HG03378 (cell line): ENCODE measurements around the gene TMIGD1.

ENCODE experiments used
- ATAC-seq: cut with Tn5 transposase; IDR thresholded peaks from one replicate; pipeline ENCODE4 v1.9.1; 2021; ENCODE audit warnings: mild to moderate bottlenecking, moderate library complexity; ENCODE audit not compliant: unreplicated experiment

The TMIGD1 gene

GRCh38 chr17:30336369-30337171 lies 2.7 kb upstream of the TMIGD1 start:
- ATAC-seq = no peak

- ATAC-seq = no peak
Observed at GRCh38 chr17:30334421-30334820, 564 bp upstream of the TMIGD1 start.

- ATAC-seq = peak; percentile 55
Observed at GRCh38 chr17:30332057-30332542, 1.8 kb downstream of the TMIGD1 start.

- ATAC-seq = no peak
Observed at GRCh38 chr17:30326809-30327208, 7.0 kb downstream of the TMIGD1 start.

- no peak for ATAC-seq
Observed at GRCh38 chr17:30324723-30325122, 9.1 kb downstream of the TMIGD1 start.

- ATAC-seq = no peak
Observed at GRCh38 chr17:30323895-30324319, 9.9 kb downstream of the TMIGD1 start.

GRCh38 chr17:30323262-30323894 lies 10.5 kb downstream of the TMIGD1 start:
- no peak for ATAC-seq

GRCh38 chr17:30321314-30321713 lies 12.5 kb downstream of the TMIGD1 start:
- ATAC-seq = no peak

- no peak for ATAC-seq
Observed at GRCh38 chr17:30318155-30318554, 15.7 kb downstream of the TMIGD1 start.

GRCh38 chr17:30316736-30317135 lies 17.1 kb downstream of the TMIGD1 start:
- no peak for ATAC-seq

- ATAC-seq = no peak
Observed at GRCh38 chr17:30315106-30315505, 18.8 kb downstream of the TMIGD1 start.

GRCh38 chr17:30314474-30314873 lies 19.4 kb downstream of the TMIGD1 start:
- no peak for ATAC-seq

- ATAC-seq = no peak
Observed at GRCh38 chr17:30312226-30312625, 21.6 kb downstream of the TMIGD1 start.

- no peak for ATAC-seq
Observed at GRCh38 chr17:30310562-30310961, 23.3 kb downstream of the TMIGD1 start.

- ATAC-seq = no peak
Observed at GRCh38 chr17:30309591-30309990, 24.3 kb downstream of the TMIGD1 start.

GRCh38 chr17:30308406-30308805 lies 25.5 kb downstream of the TMIGD1 start:
- ATAC-seq = no peak

- no peak for ATAC-seq
Observed at GRCh38 chr17:30304778-30305177, 29.1 kb downstream of the TMIGD1 start.

- no peak for ATAC-seq
Observed at GRCh38 chr17:30302241-30302640, 31.6 kb downstream of the TMIGD1 start.

GRCh38 chr17:30300818-30301217 lies 33.0 kb downstream of the TMIGD1 start:
- ATAC-seq = no peak

GRCh38 chr17:30299000-30299399 lies 34.9 kb downstream of the TMIGD1 start:
- ATAC-seq = no peak

- ATAC-seq = no peak
Observed at GRCh38 chr17:30297715-30298114, 36.1 kb downstream of the TMIGD1 start.

- ATAC-seq = no peak
Observed at GRCh38 chr17:30296499-30297080, 37.3 kb downstream of the TMIGD1 start.
